ENCODE data around the gene FAM78A.

GRCh38 chr9:131278702-131279111, 2.4 kb upstream of the FAM78A start:
- TF ChIP-seq POLR2AphosphoS5 (IDR thresholded peaks at IDR 0.05; ENCODE audit: low read depth, low read length), result no peak
- TF ChIP-seq, protein P1, sequence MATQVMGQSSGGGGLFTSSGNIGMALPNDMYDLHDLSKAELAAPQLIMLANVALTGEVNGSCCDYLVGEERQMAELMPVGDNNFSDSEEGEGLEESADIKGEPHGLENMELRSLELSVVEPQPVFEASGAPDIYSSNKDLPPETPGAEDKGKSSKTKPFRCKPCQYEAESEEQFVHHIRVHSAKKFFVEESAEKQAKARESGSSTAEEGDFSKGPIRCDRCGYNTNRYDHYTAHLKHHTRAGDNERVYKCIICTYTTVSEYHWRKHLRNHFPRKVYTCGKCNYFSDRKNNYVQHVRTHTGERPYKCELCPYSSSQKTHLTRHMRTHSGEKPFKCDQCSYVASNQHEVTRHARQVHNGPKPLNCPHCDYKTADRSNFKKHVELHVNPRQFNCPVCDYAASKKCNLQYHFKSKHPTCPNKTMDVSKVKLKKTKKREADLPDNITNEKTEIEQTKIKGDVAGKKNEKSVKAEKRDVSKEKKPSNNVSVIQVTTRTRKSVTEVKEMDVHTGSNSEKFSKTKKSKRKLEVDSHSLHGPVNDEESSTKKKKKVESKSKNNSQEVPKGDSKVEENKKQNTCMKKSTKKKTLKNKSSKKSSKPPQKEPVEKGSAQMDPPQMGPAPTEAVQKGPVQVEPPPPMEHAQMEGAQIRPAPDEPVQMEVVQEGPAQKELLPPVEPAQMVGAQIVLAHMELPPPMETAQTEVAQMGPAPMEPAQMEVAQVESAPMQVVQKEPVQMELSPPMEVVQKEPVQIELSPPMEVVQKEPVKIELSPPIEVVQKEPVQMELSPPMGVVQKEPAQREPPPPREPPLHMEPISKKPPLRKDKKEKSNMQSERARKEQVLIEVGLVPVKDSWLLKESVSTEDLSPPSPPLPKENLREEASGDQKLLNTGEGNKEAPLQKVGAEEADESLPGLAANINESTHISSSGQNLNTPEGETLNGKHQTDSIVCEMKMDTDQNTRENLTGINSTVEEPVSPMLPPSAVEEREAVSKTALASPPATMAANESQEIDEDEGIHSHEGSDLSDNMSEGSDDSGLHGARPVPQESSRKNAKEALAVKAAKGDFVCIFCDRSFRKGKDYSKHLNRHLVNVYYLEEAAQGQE (IDR thresholded peaks at IDR 0.05; ENCODE audit: insufficient read depth in 1 of 2, low read depth in 2 of 2, low read length in 2 of 2), result no peak

Measured in PFSK-1 (cell line).